DMS 273 (cell line): ENCODE measurements around the gene FLACC1.

Source experiments
- DNase-seq: peaks from one replicate; lab custom pipeline; 2025; ENCODE audit not compliant: unreplicated experiment; lab: John Stamatoyannopoulos, UW

Gene FLACC1

DNA sequence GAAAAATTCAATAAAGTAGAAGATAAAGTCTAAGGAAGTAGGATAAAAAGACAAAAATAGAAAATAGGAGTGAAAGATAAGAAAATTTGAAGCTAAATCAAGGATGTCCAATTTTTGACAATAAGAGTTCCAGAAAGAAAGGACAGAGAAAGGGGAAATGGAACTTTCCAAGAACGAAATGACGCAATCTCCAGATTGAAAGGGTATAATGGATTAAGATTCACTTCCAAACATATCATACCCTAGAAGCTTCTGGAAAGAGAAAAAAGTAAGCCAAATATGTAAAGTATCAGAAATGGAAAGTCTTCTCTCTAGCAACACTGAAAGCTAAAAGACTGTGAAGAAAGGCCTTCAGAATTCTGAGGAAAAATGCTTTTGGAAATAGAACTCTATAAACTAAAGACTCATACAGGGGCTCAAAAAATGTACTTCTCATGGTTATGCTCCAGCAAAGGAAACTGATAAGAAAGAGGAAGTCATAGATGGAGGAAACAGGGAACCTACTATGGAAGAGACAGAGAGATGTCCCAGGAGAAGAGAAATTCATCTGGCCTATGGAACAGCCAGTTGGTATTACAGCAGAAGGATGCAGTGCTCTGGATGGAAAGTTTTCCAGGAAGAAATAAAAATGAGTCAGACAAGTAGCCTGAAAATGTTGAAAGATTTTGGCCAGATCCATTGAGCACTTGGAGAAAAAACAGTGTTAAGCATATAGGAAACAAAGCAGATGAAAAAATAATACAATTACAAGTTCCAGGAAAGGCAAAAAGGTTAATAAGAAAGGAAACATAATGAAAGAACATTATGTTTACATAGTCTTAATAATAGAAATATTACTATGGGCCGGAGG, 76.7 kb downstream of the FLACC1 start:
- no peak for DNase-seq

DNA sequence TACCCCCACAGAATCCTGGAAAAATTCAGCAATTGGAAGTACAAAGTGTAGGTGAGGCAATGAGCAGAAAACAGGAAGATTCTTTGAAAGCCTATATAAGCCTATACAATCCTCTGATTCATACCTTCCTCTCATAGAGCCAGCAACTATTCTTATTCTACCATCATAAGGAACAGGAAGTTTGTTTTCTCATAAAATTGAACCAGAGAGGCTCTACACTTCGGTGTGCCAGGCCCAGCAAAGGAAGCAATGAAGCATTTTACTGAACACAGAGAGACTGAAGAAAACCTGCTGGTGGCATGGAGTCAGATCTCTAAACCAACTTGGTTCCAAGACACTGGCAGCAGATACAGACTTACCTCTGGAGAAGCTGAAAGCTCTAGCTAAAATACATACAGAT, 78.1 kb downstream of the FLACC1 start:
- DNase-seq = no peak

- no peak for DNase-seq
Observed at GRCh38 chr2:201276511-201276910, 80.6 kb downstream of the FLACC1 start.

- no peak for DNase-seq
Observed at GRCh38 chr2:201275990-201276389, 81.2 kb downstream of the FLACC1 start.

DNA sequence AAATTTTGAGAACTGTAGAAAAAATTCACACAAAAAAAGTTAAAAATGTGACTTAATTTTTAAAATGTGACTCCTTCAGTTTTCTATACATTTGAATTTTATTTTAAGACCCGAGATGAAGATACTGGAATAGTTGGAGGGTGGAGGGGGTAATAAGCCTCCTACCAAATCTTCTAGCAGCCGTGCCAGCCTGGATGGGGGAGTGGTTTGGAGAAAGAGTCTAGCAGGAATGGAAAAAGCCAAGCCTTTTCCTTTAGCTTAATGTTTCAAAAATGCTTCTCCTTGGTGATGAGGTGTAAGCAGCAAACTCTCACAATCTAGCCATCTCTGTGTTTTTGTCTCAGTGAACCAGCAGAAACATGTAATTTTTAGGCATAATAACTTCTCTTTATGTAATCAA, 82.1 kb downstream of the FLACC1 start:
- DNase-seq = no peak

GRCh38 chr2:201273330-201273983, 83.7 kb downstream of the FLACC1 start:
- DNase-seq = no peak

DNA sequence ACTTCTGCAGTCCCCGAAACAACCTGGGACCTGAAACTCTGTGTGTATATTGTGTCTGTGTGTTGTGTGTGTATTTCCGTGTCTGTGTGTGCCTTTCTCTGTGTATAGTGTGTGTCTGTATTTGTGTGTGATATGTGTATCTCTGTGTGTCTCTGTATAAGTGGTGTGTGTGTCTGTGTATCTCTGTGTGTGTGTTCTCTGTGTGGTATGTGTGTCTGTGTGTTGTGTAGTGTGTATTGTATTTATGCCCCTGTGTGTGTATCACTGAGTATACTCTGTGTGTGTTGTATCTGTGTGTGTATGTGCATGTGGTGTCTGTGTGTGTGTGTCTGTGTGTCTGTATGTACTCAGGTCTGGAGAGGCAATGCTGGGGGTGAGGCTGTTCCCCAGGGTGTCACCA, 85.2 kb downstream of the FLACC1 start:
- no peak for DNase-seq

- no peak for DNase-seq
Observed at GRCh38 chr2:201270293-201271001, 86.7 kb downstream of the FLACC1 start.

DNA sequence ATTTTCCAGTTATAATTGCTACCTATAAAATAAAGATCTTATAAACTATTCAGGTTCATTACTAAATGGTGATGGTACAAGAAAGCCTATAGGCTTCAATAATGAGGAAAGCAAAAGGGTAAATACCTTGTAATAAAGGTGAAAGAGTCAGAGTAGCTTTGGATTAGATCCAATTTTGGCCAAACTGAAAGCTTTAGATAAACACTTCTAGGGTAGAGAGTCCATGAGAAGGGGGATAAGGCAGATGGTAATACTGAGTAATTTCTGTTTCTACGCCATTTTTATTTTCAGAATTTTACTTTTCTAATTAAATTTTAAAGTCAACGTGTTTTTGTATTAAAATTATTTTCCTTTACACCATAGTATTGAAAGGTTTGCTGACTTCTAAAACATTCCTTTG, 87.4 kb downstream of the FLACC1 start:
- no peak for DNase-seq

DNA sequence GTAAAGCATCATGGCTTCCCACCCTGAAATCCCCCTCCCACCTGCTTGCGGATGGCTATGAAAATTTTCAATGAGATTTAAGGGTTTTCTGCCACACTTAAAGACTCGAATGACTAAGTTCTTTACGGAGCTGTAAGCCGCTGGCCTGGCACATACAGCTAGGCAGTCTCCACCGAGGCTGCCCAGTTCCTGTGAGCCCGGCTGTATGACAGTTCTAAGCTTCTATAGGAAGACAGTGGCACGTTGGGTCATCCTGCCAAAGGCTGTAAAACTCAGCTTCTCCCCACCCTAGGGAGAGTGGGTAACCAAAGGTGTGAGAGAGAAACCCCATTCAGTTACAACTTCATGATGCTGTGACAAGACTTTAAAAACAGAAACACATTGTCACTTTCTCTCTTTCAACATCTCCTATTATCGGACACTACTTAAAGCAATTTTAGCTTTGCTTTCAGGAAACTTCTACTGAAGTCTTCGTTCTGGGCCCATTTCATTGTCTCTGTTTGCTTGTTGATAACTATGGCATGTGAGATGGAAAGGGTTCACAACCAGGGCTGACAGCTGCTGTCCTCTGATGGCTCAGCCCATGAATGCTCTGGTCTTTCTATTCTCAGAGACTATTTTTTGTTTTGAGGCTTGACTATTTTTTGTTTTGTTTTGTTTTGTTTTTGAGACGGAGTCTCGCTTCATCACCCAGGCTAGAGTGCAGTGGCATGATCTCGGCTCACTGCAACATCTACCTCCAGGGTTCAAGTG, 89.7 kb downstream of the FLACC1 start:
- no peak for DNase-seq

GRCh38 chr2:201266629-201267028, 90.5 kb downstream of the FLACC1 start:
- no peak for DNase-seq

DNA sequence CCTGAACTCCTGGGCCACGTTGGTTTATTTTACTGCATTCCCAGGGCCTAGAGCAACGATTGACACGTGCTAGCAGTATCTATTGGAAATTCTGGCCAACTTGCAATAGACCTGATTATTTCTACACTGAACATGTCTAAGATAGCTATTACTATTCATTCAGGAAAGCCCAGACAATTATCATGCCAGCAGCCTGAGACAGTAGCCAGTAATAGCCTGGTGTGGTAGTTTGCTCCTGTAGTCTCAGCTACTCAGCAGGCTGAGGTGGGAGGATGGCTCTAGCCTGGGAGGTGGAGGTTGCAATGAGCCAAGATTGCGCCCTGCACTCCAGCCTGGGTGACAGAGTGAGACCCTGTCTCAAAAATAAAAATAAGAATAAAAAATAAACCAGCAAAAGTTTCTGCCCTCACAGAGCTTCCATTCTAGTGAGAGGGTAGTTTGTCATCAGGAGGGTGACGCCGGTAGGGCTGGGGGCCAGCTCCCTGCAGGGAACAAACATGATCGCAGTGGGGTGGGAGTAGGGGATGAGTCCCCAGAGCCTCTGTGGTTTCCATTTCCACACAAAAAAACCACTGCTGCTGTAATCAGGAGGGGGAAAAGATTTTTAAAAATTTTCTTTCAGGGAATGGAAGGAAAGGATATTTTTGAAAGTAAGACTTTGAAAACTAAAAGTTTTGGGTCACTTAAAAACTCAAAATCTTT, 92.5 kb downstream of the FLACC1 start:
- DNase-seq = no peak

- DNase-seq = no peak
Observed at GRCh38 chr2:201263779-201264178, 93.4 kb downstream of the FLACC1 start.

DNA sequence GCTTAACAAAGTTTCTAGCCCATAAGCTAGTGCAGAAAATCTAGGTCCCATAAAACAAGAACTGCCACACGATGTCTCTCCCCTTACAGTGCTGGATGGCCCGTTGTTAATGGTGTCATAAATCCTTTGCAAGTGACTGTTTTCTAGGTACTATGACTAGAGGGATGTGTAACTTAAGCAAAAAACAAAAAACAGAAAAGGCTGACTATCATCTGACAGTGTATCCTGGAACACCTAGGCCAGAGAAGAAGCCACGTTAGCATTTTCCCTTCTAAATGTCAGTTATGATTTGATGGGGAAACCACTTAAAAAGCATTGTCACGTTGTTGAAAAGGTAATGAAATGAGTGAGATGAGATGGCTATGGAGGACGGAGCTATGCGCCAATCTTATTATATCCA, 94.4 kb downstream of the FLACC1 start:
- DNase-seq = no peak

- DNase-seq = no peak
Observed at GRCh38 chr2:201261906-201262305, 95.2 kb downstream of the FLACC1 start.

- DNase-seq = no peak
Observed at GRCh38 chr2:201261471-201261870, 95.7 kb downstream of the FLACC1 start.

- DNase-seq = no peak
Observed at GRCh38 chr2:201260302-201260800, 96.8 kb downstream of the FLACC1 start, which contains the start of gene CASP8. TSS of gene CASP8 (plus strand) at chr2:201260536. CDS start at chr2:201266487, 5,951 bp downstream.

- DNase-seq = no peak
Observed at GRCh38 chr2:201258666-201259615, 98.2 kb downstream of the FLACC1 start.
